Inflammatory macrophage treated with lipopolysaccharide for 1 hour (primary cell): ENCODE data around the gene TSPAN17.
"Not testable (repeated sequence)": the region's sequence is repeated elsewhere in the genome, so short reads cannot be mapped to it uniquely, and the experiment has no call there.

ENCODE experiments used
- DNase-seq, 2 donors: peaks; one replicate each; pipeline ENCODE4 v3.0.0-alpha.2; 2020 to 2022

Gene TSPAN17

GRCh38 chr5:176687247-176687646 lies 40.0 kb downstream of the TSPAN17 start:
- no peak for DNase-seq

DNA sequence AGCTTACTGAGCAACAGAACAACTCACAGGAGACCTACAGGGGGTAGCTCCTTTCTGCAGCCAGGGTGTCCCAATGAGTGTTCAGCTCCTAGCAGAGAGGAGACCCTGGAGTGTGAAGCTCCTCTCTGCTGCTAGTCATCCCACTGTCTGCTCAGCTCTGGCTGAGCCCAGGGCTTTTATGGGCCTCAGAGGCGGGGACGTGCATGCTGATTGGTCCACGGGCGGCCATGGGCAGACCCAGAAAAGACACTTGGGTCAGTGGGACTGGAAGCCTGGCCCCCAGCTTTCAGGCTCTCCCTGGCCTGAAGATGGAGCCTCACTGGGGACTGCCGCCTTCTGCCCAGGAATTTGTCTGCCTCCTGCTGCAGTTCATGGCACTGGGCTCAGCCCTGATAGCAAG lies 40.6 kb downstream of the TSPAN17 start:
- no peak for DNase-seq

GRCh38 chr5:176690911-176691310 lies 43.6 kb downstream of the TSPAN17 start:
- no peak for DNase-seq

- DNase-seq = no peak
These were observed 44.2 kb downstream of the TSPAN17 start for GRCh38 chr5:176691524-176691923.

DNA sequence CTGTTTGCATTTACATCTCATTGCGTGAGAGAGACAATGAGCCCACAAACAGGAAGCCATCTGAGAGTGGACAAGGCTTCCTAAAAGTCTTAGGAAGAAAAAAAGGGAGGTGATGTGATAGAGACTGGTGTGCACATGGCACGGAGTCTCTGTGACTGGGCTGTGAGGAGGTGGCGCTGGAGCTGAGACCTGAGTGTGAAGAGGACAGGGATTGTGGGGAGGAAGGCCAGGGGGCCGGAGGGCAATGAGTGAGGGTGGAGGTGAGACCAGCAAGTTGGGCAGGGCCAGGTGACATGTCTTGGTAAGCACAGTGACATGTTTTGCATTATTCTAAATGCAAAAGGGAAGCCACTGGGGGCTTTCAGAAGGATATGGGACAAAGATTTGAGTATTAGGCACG lies 45.0 kb downstream of the TSPAN17 start:
- DNase-seq = no peak

DNA sequence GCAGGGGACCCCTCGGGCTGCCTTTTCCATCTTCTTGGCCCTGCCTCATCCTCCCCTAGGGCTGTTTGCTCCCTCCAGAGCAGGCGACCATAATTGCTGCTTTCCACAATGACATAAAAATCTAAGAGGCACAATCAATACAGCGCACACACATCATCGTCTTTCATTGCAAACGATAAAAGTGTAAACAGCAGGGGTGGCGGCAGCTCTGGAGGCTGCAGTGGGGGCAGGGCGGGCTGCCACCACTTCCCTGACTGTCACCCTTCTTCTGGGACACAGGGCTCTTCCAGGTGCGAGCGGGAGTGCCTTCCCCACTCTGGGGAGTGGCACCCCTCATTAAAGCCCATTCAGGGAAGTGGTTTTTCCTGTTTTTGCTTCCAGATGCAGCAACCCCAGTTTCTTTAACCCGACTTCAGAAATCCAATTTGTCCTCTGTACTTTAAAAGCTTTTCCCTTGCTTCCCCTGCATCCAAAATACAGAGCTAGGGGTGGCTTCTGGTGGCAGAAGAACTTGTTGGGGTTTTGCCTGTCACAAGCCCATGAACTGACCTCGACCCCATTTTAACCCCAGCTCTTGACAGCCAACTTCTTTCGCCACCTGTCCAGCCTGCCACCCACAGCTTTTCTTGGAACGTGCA lies 45.7 kb downstream of the TSPAN17 start:
- no peak for DNase-seq

DNA sequence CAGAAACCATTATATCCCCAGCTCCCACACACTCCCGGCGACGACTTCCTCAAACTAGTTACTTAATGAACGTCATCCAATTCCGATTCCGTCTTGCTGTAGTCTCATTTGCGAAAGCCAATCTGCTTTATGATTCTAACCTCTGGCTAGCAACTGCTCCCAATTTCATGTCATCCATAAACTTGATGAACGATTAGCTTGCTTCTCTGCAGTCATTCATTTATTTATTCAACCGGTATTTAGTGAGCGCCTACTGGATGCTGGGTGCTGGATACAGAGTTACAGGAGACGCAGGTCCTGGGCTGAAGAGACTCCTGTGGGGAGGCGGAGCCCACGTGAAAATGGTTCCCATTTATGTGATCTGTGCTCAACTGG lies 46.2 kb downstream of the TSPAN17 start:
- peak; percentile 56 to 71 for DNase-seq

- no peak for DNase-seq
These were observed 46.9 kb downstream of the TSPAN17 start for GRCh38 chr5:176694146-176694545.

DNA sequence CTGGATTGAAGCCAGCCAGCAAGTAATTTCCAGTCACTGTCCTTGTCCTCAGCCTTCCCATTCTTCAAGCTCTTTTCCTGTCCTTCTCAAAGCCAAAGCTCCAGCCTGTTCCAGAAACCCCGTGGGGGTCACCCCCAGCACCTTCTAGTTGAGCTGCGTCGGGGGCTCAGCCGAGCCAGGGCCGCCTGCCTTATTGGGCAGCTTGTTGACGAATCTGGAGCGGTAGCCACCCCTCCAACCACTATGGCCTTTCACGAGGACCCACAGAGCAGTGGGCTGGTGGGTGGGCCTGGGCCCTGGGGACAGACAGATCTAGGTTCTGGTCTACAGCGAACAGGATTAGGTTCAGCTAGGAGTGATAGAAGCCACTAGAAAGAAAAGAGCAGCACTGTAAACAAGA lies 47.3 kb downstream of the TSPAN17 start:
- DNase-seq = no peak

DNA sequence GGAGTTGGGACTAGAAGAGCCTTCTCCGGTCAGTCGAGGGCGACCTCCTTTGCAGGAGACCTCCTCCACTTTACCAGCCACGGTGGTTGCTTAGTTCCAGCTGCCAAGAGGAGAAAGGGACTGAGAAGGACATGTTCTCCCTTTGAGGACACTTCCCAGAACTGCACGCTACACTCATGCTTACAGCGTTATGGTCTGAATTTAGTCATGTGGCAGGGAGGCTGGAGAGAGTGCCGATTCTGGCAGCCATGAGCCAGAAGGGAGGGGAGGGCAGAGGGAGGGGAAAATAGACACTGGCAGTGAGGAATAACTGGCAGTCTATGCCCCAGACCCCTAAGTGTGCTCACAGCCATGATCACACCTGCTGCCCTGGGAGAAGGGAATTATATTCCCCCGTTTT lies 47.8 kb downstream of the TSPAN17 start:
- DNase-seq = no peak

- DNase-seq = no peak
These were observed 50.1 kb downstream of the TSPAN17 start for GRCh38 chr5:176697267-176697933.

DNA sequence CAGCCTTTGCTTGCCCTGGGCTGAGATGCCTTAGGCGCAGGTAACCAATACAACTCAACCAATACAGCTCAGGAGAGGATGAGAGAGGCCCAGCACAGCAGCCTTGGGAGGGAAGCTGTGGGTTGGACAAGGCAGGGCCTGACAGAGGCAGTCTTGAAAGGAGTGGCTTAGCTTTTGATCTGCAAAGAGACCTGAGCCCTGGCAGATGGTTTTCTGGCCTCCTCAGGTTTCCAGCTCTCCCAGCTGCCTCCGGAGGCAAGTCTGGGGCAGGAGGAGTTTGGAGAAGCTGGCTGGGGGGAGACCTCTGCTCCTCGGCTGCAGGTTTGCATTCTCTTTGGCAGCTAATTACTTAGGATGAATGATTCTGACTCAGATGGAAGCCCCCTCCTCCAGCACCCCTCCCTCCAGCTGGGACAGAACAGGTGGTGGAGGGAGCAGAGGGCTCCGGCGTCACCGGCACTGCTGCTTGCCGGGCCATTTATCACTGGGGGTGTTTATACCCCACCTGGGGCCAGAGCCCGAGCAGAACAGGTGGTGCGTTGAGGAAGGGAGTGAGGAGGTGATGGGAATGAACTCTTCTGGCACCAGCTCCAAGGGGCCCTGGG lies 50.8 kb downstream of the TSPAN17 start:
- no peak for DNase-seq

DNA sequence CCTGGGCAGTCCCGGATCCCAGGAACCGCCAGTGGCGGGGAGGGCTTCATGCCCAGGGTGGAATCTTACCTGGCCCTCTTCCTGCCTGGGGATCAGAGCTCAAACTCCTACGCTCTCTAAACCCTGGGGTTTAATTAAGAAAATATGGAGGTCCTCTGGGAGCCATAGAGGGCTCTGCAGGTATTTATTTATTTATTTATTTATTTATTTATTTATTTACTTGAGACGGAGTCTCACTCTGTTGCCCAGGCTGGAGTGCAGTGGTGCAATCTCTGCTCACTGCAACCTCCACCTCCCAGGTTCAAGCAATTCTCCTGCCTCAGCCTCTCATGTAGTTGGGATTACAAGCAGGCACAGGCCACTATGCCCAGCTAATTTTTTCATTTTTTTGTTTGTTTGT lies 52.2 kb downstream of the TSPAN17 start:
- not testable (repeated sequence) for DNase-seq

- peak; percentile 12 to 19 for DNase-seq
These were observed 53.1 kb downstream of the TSPAN17 start for GRCh38 chr5:176700239-176700847.

DNA sequence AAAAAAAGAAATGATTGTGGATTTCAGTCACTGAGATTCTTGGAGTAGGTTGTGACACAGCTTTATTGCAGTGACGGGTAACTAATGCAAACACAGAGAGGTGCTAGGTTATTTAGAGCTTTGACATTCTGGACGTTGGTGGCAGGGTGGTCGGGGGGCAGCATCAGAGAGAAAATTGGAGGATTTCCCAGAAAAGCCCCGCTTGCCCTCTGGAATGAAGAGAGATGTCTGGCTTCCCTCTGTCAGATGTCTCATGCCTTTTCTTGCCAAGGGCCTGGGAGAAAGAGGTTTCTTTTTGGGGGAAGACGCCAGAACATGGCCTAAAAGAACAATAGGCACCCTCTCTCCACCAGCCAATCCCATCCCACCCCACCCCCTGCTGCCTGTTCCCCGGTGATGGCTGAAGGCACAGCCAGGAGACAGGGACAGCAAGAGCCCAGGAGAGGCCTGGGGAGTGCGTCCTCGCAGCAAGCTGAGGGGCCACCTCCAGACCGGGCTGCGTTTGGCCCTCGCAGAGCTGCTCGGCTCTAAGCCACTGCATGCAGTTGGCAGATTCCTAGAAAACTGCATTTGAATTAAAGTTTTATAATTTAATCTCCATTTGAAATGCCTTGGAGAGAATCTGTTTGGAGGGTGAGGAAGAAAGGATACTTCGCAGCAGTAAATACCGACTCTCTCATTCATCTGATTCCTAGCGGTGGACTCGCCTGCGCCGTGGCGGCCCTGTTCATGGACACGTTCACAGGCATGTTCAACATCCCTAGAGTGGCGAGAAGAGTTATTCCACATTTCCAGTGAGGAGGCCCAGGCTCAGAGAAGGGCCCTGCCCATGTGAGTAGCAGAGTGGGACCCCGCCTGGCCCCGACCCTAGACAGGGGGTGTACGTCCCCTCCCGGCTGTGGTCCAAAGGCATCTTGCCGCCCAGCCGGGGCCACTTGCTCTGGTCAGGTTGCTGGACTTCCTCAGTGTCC lies 55.7 kb downstream of the TSPAN17 start:
- DNase-seq = no peak

DNA sequence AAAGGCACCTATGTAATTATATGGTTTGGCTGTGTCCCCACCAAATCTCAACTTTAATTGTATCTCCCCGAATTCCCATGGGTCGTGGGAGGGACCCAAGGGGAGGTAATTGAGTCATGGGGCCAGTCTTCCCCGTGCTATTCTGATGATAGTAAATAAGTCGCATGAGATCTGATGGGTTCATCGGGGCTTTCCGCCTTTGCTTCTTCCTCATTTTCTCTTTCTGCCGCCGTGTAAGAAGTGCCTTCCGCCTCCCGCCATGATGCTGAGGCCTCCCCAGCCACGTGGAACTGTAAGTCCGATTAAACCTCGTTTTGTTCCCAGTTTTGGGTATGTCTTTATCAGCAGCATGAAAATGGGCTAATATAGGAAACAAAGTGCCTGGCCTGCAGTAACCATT lies 56.6 kb downstream of the TSPAN17 start:
- peak in 1 of 2 donors; percentile 9 for DNase-seq

GRCh38 chr5:176704355-176704754 lies 57.1 kb downstream of the TSPAN17 start:
- no peak for DNase-seq

- no peak for DNase-seq
These were observed 57.5 kb downstream of the TSPAN17 start for GRCh38 chr5:176704817-176705216.
